Measurements from ENCODE around the gene RGL4.
"Not testable (repeated sequence)": the region's sequence is repeated elsewhere in the genome, so short reads cannot be mapped to it uniquely, and the experiment has no call there.

RGL4 gene

DNA sequence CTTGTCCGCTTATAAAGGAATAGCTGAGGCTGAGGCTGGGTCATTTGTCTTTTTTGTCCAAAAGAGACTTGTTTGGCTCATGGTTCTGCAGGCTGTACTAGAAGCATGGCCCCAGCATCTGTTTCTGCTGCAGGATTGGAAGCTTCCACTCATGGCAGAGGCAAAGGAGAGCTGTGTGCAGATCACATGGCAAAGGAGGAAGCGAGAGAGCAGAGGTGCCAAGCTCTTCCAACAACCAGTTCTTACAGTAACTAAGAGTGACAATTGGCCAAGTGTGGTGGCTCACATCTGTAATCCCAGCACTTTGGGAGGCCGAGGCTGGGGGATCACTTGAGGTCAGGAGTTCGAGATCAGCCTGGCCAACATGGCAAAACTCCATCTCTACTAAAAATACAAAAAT is 37.3 kb downstream of the RGL4 start:
- DNase-seq (ENCODE audit: low read depth in 4 of 4, low spot score in 1 of 4): not testable (repeated sequence)

DNA sequence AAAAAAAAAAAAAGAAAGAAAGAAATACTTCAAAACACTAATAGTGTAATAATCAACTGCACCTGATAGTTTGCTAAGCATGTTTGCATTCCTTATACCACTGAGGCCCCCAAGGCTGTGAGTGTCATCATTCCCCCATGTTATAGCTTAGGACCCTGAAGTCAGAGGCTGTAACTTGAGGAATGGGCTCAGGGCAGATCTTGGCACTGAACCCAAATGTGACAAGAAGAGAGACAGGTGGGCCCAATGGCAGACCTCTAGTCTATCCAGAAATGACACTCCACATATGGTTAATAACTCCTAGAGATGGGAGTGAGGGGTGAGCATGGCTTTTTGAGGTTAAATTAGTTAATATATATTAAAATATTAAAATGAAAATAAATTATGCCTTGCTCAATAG is 46.9 kb downstream of the RGL4 start:
- DNase-seq (ENCODE audit: low read depth in 4 of 4, low spot score in 1 of 4): no peak

- DNase-seq (ENCODE audit: low read depth in 4 of 4, low spot score in 1 of 4): no peak
Measured at GRCh38 chr22:23742505-23743264, 51.9 kb downstream of the RGL4 start.

DNA sequence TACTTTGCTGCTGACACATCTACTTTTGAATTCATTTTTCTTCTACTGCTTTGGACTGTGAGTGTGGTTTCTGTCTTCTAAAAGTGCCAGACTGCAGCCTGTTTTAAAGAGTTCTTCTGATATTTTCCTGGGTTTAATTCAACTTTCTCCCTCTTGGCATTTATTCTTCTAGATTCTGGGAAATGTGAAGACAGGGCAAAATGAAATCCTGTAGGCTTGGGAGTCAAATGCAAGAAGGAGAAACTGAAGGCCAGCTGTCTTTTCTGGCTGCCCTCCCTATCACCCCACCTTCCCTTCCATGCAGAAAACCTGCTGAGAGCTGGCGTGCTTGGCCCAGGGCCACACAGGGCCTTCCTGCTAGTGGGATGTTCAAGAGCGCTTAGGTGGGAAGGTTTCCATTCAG is 52.5 kb downstream of the RGL4 start:
- no peak for DNase-seq (ENCODE audit: low read depth in 4 of 4, low spot score in 1 of 4)

DNA sequence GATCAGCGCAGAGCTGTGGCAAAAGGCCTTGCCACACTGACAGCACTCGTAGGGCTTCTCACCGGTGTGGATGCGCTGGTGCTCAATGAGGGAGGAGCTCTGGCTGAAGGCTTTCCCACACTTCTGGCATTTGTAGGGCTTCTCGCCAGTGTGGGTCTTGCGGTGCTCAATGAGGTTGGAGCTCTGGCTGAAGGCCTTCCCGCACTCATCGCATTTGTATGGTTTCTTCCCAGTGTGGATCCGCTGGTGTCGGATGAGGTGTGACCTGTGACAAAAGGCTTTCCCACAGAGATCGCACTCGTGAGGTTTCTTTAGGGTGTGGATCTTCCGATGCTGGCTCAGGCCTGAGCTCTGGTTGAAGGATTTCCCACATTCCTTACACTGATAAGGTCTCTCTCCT is 53.2 kb downstream of the RGL4 start:
- no peak for DNase-seq (ENCODE audit: low read depth in 4 of 4, low spot score in 1 of 4)

DNA sequence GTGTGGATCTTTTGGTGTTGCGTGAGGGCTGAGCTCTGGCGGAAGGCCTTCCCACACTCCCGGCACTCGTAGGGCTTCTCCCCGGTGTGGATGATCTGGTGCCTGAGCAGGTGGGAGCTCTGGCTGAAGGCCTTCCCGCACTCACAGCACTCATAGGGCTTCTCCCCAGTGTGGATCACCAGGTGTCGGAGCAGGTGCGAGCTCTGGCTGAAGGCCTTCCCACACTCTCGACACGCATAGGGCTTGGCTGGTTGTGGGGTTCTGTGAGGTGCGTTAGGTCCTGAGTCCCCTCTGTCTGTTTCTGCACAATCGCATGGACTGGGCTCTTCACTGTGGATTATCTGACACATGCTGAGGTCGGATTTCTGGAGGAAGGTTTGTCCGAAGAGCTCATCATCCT is 53.7 kb downstream of the RGL4 start:
- no peak for DNase-seq (ENCODE audit: low read depth in 4 of 4, low spot score in 1 of 4)

- no peak for DNase-seq (ENCODE audit: low read depth in 4 of 4, low spot score in 1 of 4)
Measured at GRCh38 chr22:23745791-23746190, 55.0 kb downstream of the RGL4 start.
